HCT116 (cell line): Measurements from ENCODE around the gene UNC5C. TPM values are rescaled to one million over a fixed set of nuclear protein-coding genes. Genes with fewer than 3 reads are reported as not detected.

Experiments used
- ATAC-seq: fragments of 200-7000 bp; cut with Tn5 transposase; 2 replicates; pipeline ENCODE4 v1.9.1; 2020; ENCODE audit warnings: mild to moderate bottlenecking, moderate library complexity
- BruUV-seq: library from RNA; stranded (reverse); fragments of 400-500 nt; replicated peaks from 2 replicates; lab custom pipeline; 2021; lab: Mats Ljungman, UMichigan
- CTCF ChIA-PET: fragments of 300-600 bp; sonication (Branson Sonifier 250); formaldehyde crosslinking; loops from one replicate; lab custom pipeline; 2021; ENCODE audit warnings: antibody characterized with exemption; lab: Charles Lee
- POLR2A ChIA-PET: fragments of 300-600, 350-600 bp; sonication (Branson Sonifier 250); formaldehyde crosslinking; loops from one replicate; lab custom pipeline; 2021; ENCODE audit warnings: antibody characterized with exemption; lab: Charles Lee
- RAD21 ChIA-PET, 2 experiments: fragments of 300-600 bp; sonication (Branson Sonifier 250); formaldehyde crosslinking; loops; one replicate each; lab custom pipeline; 2023; ENCODE audit warnings: low total read pairs in 2 of 2; ENCODE audit not compliant: uncharacterized antibody in 2 of 2, unreplicated experiment in 2 of 2, low non-redundant PET in 1 of 2; lab: Charles Lee
- DNase-seq: peaks from one replicate; pipeline ENCODE4 v3.0.0-alpha.2; 2010; ENCODE audit warnings: low read depth, low spot score
- H2AFZ ChIP-seq: fragments of 200-600 bp; shearing (Covaris generic), sonication (generic); 2 replicates; pipeline ENCODE4 v1.6.1; 2017; ENCODE audit warnings: low read depth, mixed run types, mixed read lengths, antibody characterized with exemption, low read length; ENCODE audit not compliant: poor library complexity, severe bottlenecking
- H3K27ac ChIP-seq: 2 replicates; pipeline ENCODE4 v1.5.1; 2012; ENCODE audit warnings: low read depth, low read length
- H3K27me3 ChIP-seq: fragments of 200-600 bp; sonication (generic); 2 replicates; pipeline ENCODE4 v1.6.1; 2016; ENCODE audit warnings: mixed run types, low read length, mixed read lengths; ENCODE audit not compliant: insufficient read depth
- H3K36me3 ChIP-seq, 2 experiments: fragments of 200-500 bp in 1 of 2; fragments of 200-600 bp in 1 of 2; sonication (Bioruptor generic) in 1 of 2; sonication (generic) in 1 of 2; 2 replicates each; pipeline versions ENCODE4 v1.5.1 to v1.6.1; 2014 to 2016; ENCODE audit warnings: low read length in 2 of 2, inconsistent platforms in 1 of 2, mixed read lengths in 1 of 2, mixed run types in 1 of 2; ENCODE audit not compliant: insufficient read depth in 2 of 2, control insufficient read depth in 1 of 2
- H3K4me1 ChIP-seq, 2 experiments: fragments of 200-600 bp in 1 of 2; sonication (generic) in 1 of 2; 2 replicates each; pipeline versions ENCODE4 v1.5.1 to v1.6.1; 2012 to 2017; ENCODE audit warnings: low read length in 2 of 2, inconsistent platforms in 1 of 2, mild to moderate bottlenecking in 1 of 2, mixed read lengths in 1 of 2, mixed run types in 1 of 2, moderate library complexity in 1 of 2; ENCODE audit not compliant: insufficient read depth in 2 of 2, control insufficient read depth in 1 of 2
- H3K4me2 ChIP-seq: fragments of 200-600 bp; sonication (generic); 2 replicates; pipeline ENCODE4 v1.6.1; 2017; ENCODE audit warnings: mixed run types, low read length, mixed read lengths
- H3K4me3 ChIP-seq, 2 experiments: fragments of 200-600 bp in 1 of 2; sonication (generic) in 1 of 2; replicated peaks in 1 of 2; 2 replicates each; pipeline ENCODE4 v1.5.1; 2011 to 2016; ENCODE audit warnings: low read length in 2 of 2, control low read depth in 1 of 2, low read depth in 1 of 2, mild to moderate bottlenecking in 1 of 2, mixed read lengths in 1 of 2, mixed run types in 1 of 2
- H3K79me2 ChIP-seq: fragments of 200-600 bp; sonication (generic); 2 replicates; pipeline ENCODE4 v1.6.1; 2017; ENCODE audit warnings: mild to moderate bottlenecking, mixed run types, low read length, moderate library complexity, mixed read lengths; ENCODE audit not compliant: insufficient read depth
- H3K9ac ChIP-seq: fragments of 200-600 bp; sonication (generic); 2 replicates; pipeline ENCODE4 v1.6.1; 2016; ENCODE audit warnings: low read length, mixed read lengths
- H3K9me2 ChIP-seq: fragments of 200-600 bp; sonication (generic), shearing (Covaris generic); 2 replicates; pipeline ENCODE4 v1.6.1; 2017; ENCODE audit warnings: mixed run types, mild to moderate bottlenecking, moderate library complexity; ENCODE audit not compliant: insufficient read depth
- H3K9me3 ChIP-seq, 2 experiments: fragments of 200-500 bp in 1 of 2; fragments of 200-600 bp in 1 of 2; sonication (Bioruptor generic) in 1 of 2; sonication (generic) in 1 of 2; 2 replicates each; pipeline ENCODE4 v1.6.1; 2014 to 2017; ENCODE audit warnings: low read length in 2 of 2, mixed read lengths in 2 of 2, inconsistent platforms in 1 of 2, low read depth in 1 of 2, mild to moderate bottlenecking in 1 of 2, mixed run types in 1 of 2, moderate library complexity in 1 of 2; ENCODE audit not compliant: control insufficient read depth in 1 of 2, insufficient read depth in 1 of 2
- H4K20me1 ChIP-seq: fragments of 200-600 bp; sonication (generic), shearing (Covaris generic); 2 replicates; pipeline ENCODE4 v1.6.1; 2017; ENCODE audit warnings: mixed run types, mild to moderate bottlenecking, moderate library complexity; ENCODE audit not compliant: insufficient read depth
- CBX3 ChIP-seq: IDR thresholded peaks from 2 replicates; pipeline ENCODE4 v1.6.1; 2012; ENCODE audit warnings: low read depth
- CEBPB ChIP-seq: IDR thresholded peaks from 2 replicates; pipeline ENCODE4 v1.6.1; 2012; ENCODE audit warnings: low read depth
- ELF1 ChIP-seq: IDR thresholded peaks from 2 replicates; pipeline ENCODE4 v1.6.1; 2012; ENCODE audit warnings: low read depth, borderline replicate concordance
- EZH2 ChIP-seq: fragments of 200-600 bp; sonication (generic); IDR thresholded peaks from 2 replicates; pipeline ENCODE4 v1.6.1; 2017; ENCODE audit warnings: antibody characterized with exemption, mixed run types
- EZH2phosphoT487 ChIP-seq: fragments of 200-600 bp; IDR thresholded peaks from 2 replicates; pipeline ENCODE4 v1.6.1; 2018; ENCODE audit warnings: antibody characterized with exemption, borderline replicate concordance
- FOSL1 ChIP-seq: IDR thresholded peaks from 2 replicates; pipeline ENCODE4 v1.6.1; 2012; ENCODE audit warnings: low read depth
- JUND ChIP-seq: IDR thresholded peaks from 2 replicates; pipeline ENCODE4 v1.6.1; 2012
- POLR2A ChIP-seq: IDR thresholded peaks from 2 replicates; pipeline ENCODE4 v1.7.0; 2011; ENCODE audit warnings: borderline replicate concordance; ENCODE audit not compliant: insufficient read depth, insufficient read length; ENCODE audit errors: extremely low read depth
- RAD21 ChIP-seq: IDR thresholded peaks from 2 replicates; pipeline ENCODE4 v1.6.1; 2012; ENCODE audit warnings: low read depth, mild to moderate bottlenecking
- SIN3A ChIP-seq: IDR thresholded peaks from 2 replicates; pipeline ENCODE4 v1.6.1; 2012; ENCODE audit warnings: low read depth
- SP1 ChIP-seq: IDR thresholded peaks from 2 replicates; pipeline ENCODE4 v1.6.1; 2012; ENCODE audit warnings: low read depth
- ZNF274 ChIP-seq: fragments of 200-500 bp; sonication (Bioruptor generic); IDR thresholded peaks from 2 replicates; pipeline ENCODE4 v1.6.1; 2014; ENCODE audit warnings: mild to moderate bottlenecking, low read depth, low read length, inconsistent platforms
- intact Hi-C: fragments of 100-400 bp; cut with micrococcal nuclease; formaldehyde crosslinking; loops from 2 replicates; pipeline ENCODE4 v1.10.0; 2022
- total RNA-seq: library from RNA; stranded (reverse); gene quantifications from one replicate; pipeline ENCODE4 v1.2.1, GENCODE V29; 2021; ENCODE audit not compliant: unreplicated experiment
- TF ChIP-seq, protein P1 (sequence below): IDR thresholded peaks from 2 replicates; pipeline ENCODE4 v1.6.1; 2012
- TF ChIP-seq, protein P2 (sequence below): IDR thresholded peaks from 2 replicates; pipeline ENCODE4 v1.6.1; 2011; ENCODE audit warnings: mild to moderate bottlenecking, low read length, moderate library complexity; ENCODE audit not compliant: insufficient replicate concordance; ENCODE audit errors: extremely low read depth
- TF ChIP-seq, protein P3 (sequence below): IDR thresholded peaks from 2 replicates; pipeline ENCODE4 v1.6.1; 2012; ENCODE audit warnings: low read depth
- TF ChIP-seq, protein P4 (sequence below): IDR thresholded peaks from 2 replicates; pipeline ENCODE4 v1.6.1; 2012

Gene UNC5C
- total RNA-seq, 1 experiment from 2014 or later = not detected

DNA sequence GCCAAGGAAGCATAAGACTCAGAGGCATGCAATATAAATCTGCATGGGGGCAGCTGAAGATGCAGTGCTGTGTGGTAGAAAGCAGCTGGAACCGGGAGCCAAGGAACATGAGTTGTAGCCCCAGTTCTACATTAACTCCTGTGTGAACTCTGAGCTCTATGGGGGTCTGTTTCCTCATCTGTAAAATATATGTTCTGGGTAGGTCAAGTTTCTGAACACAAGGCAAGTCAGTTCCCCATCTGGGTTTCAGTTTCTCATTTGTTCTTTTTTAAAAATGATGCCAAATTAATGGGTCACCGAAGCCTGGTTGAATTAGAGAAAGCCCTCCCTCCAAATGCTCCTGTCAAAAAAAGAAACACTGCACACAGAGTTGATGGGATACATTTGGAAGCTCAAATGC lies 24.0 kb downstream of the UNC5C start:
- intact Hi-C loops = no loop called here
- H3K36me3 ChIP-seq = no peaks in the 10 kb centered on the region
- no peak overlapping the region for H3K27ac ChIP-seq
- ChIA-PET POLR2A (no interaction called here), CTCF (no interaction called here), RAD21 (no interaction called here)
- H3K9me3 ChIP-seq = no peaks in the 10 kb centered on the region
- H3K9me2 ChIP-seq = no peaks in the 10 kb centered on the region
- H3K27me3 ChIP-seq = no peaks in the 10 kb centered on the region
- ATAC-seq (no peak), DNase-seq (no peak)
- no peak overlapping the region for H3K4me3 ChIP-seq
- no peak overlapping the region for H3K9ac ChIP-seq
- H3K79me2 ChIP-seq = no peaks in the 10 kb centered on the region
- no peak overlapping the region for H3K4me2 ChIP-seq
- H3K4me1 ChIP-seq = no peaks in the 10 kb centered on the region
- no TSS peak for BruUV-seq
- TF ChIP-seq, protein P1, sequence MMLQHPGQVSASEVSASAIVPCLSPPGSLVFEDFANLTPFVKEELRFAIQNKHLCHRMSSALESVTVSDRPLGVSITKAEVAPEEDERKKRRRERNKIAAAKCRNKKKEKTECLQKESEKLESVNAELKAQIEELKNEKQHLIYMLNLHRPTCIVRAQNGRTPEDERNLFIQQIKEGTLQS = no peak
- TF ChIP-seq SIN3A (no peak), EZH2 (no peak), JUND (no peak), POLR2A (no peak), CEBPB (no peak), CBX3 (no peak), SP1 (no peak), ZNF274 (no peak)
- TF ChIP-seq, protein P2, sequence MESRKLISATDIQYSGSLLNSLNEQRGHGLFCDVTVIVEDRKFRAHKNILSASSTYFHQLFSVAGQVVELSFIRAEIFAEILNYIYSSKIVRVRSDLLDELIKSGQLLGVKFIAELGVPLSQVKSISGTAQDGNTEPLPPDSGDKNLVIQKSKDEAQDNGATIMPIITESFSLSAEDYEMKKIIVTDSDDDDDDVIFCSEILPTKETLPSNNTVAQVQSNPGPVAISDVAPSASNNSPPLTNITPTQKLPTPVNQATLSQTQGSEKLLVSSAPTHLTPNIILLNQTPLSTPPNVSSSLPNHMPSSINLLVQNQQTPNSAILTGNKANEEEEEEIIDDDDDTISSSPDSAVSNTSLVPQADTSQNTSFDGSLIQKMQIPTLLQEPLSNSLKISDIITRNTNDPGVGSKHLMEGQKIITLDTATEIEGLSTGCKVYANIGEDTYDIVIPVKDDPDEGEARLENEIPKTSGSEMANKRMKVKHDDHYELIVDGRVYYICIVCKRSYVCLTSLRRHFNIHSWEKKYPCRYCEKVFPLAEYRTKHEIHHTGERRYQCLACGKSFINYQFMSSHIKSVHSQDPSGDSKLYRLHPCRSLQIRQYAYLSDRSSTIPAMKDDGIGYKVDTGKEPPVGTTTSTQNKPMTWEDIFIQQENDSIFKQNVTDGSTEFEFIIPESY = no peak
- H4K20me1 ChIP-seq = no peaks in the 10 kb centered on the region
- no peak overlapping the region for H2AFZ ChIP-seq

DNA sequence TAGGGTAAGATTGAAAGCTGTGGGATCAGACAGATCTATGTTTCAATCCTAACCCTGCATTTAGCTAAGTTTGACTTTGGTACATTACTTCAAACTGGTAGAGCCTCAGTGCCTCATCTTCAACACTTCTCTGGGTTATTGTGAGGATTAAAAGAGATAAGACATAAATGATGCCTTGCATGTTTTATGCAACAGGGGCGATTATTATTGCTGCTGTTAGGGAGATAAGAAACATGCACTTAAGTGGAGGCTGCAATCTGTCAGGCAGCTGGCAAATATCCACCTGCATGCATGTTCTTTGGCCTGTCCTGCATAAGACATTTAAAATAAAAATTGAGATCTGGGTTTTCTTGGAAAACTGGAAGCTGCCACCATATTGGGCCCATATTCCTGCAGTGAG lies 24.6 kb downstream of the UNC5C start:
- Histone ChIP-seq H2AFZ (no peak overlapping the region), H3K9me3 (no peaks in the 10 kb centered on the region), H3K4me3 (no peak overlapping the region), H3K4me1 (no peaks in the 10 kb centered on the region), H3K36me3 (no peaks in the 10 kb centered on the region), H3K9me2 (no peaks in the 10 kb centered on the region), H3K27me3 (no peaks in the 10 kb centered on the region), H3K79me2 (no peaks in the 10 kb centered on the region), H3K9ac (no peak overlapping the region), H4K20me1 (no peaks in the 10 kb centered on the region), H3K4me2 (no peak overlapping the region), H3K27ac (no peak overlapping the region)
- intact Hi-C loops = no loop called here
- ATAC-seq (no peak), DNase-seq (no peak)
- RAD21 ChIA-PET = no interaction called here
- POLR2A ChIA-PET = no interaction called here
- CTCF ChIA-PET = no interaction called here
- no TSS peak for BruUV-seq
- TF ChIP-seq, protein P1 = no peak
- TF ChIP-seq POLR2A = no peak
- TF ChIP-seq, protein P3, sequence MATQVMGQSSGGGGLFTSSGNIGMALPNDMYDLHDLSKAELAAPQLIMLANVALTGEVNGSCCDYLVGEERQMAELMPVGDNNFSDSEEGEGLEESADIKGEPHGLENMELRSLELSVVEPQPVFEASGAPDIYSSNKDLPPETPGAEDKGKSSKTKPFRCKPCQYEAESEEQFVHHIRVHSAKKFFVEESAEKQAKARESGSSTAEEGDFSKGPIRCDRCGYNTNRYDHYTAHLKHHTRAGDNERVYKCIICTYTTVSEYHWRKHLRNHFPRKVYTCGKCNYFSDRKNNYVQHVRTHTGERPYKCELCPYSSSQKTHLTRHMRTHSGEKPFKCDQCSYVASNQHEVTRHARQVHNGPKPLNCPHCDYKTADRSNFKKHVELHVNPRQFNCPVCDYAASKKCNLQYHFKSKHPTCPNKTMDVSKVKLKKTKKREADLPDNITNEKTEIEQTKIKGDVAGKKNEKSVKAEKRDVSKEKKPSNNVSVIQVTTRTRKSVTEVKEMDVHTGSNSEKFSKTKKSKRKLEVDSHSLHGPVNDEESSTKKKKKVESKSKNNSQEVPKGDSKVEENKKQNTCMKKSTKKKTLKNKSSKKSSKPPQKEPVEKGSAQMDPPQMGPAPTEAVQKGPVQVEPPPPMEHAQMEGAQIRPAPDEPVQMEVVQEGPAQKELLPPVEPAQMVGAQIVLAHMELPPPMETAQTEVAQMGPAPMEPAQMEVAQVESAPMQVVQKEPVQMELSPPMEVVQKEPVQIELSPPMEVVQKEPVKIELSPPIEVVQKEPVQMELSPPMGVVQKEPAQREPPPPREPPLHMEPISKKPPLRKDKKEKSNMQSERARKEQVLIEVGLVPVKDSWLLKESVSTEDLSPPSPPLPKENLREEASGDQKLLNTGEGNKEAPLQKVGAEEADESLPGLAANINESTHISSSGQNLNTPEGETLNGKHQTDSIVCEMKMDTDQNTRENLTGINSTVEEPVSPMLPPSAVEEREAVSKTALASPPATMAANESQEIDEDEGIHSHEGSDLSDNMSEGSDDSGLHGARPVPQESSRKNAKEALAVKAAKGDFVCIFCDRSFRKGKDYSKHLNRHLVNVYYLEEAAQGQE = no peak
- TF ChIP-seq RAD21 = no peak
- TF ChIP-seq ELF1 = no peak
- TF ChIP-seq FOSL1 = no peak
- TF ChIP-seq JUND = no peak
- TF ChIP-seq, protein P4, sequence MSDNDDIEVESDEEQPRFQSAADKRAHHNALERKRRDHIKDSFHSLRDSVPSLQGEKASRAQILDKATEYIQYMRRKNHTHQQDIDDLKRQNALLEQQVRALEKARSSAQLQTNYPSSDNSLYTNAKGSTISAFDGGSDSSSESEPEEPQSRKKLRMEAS = no peak
- TF ChIP-seq EZH2 = no peak
- TF ChIP-seq EZH2phosphoT487 = no peak
